Uterus (tissue), 4 donors: ENCODE data around the gene ARPC5L. TPM values are rescaled to one million over a fixed set of nuclear protein-coding genes. Genes with fewer than 3 reads are reported as not detected.
"Not testable (repeated sequence)": the region's sequence is repeated elsewhere in the genome, so short reads cannot be mapped to it uniquely, and the experiment has no call there.

Source experiments
- DNase-seq, 2 donors: peaks; one replicate each; pipeline ENCODE4 v3.0.0-alpha.2; 2019 to 2020
- H3K27ac ChIP-seq, 2 donors: fragments of 200-600 bp; sonication (generic); 1 replicate in 1 of 2; 2 replicates in 1 of 2; pipeline ENCODE4 v1.5.1; 2016 to 2018
- H3K27me3 ChIP-seq, 2 donors: fragments of 200-600 bp; sonication (generic); one replicate each; pipeline ENCODE4 v1.5.1; 2018 to 2019; ENCODE audit warnings: control low read depth in 1 of 2
- H3K36me3 ChIP-seq, 2 donors: fragments of 200-600 bp; sonication (generic); one replicate each; pipeline ENCODE4 v1.5.1; 2019; ENCODE audit warnings: control low read depth in 1 of 2
- H3K4me1 ChIP-seq, 2 donors: fragments of 200-600 bp; sonication (generic); one replicate each; pipeline ENCODE4 v1.5.1; 2018 to 2019; ENCODE audit warnings: control low read depth in 1 of 2
- H3K4me3 ChIP-seq, 2 donors: fragments of 200-600 bp; sonication (generic); 1 replicate in 1 of 2; 2 replicates in 1 of 2; pipeline ENCODE4 v1.5.1; 2018 to 2019; ENCODE audit warnings: mild to moderate bottlenecking in 1 of 2
- H3K9me3 ChIP-seq, 2 donors: fragments of 200-600 bp; sonication (generic); one replicate each; pipeline ENCODE4 v1.5.1; 2019; ENCODE audit warnings: control low read depth in 1 of 2
- CTCF ChIP-seq, 4 experiments: fragments of 200-600 bp in 2 of 4; fragments of 450-650 bp in 2 of 4; sonication (generic) in 2 of 4; IDR thresholded peaks; one replicate each; pipeline ENCODE4 v1.5.1; 2016 to 2019; ENCODE audit warnings: antibody characterized with exemption in 4 of 4, mild to moderate bottlenecking in 2 of 4, moderate library complexity in 1 of 4
- POLR2A ChIP-seq, 2 donors: fragments of 450-650 bp; IDR thresholded peaks; one replicate each; pipeline ENCODE4 v1.6.1; 2016; ENCODE audit warnings: antibody characterized with exemption in 2 of 2, mild to moderate bottlenecking in 1 of 2, moderate library complexity in 1 of 2
- intact Hi-C: fragments of 100-400 bp; cut with DNase I; formaldehyde crosslinking; loops from one replicate; pipeline ENCODE4 v1.15.1; 2023; ENCODE audit warnings: low total_unique reads
- total RNA-seq, 4 donors: library from RNA; depleted of rRNA in 3 of 4; stranded (reverse); fragments of >200 nt in 3 of 4; gene quantifications; one replicate each; pipeline versions ENCODE4 v1.1.0 to v1.2.4, GENCODE V29; 2014 to 2023
- donor health status: DM: yes; HTN: yes; CAD: no.

Gene ARPC5L
- total RNA-seq, 4 donors from 2014 or later = 1.0 to 18.3 (median 5.6) TPM

GRCh38 chr9:124835026-124835557 is 26.8 kb upstream of the ARPC5L start:
- no peak for TF ChIP-seq CTCF (IDR thresholded peaks at IDR 0.05)
- no peak for TF ChIP-seq POLR2A (IDR thresholded peaks at IDR 0.05)
- intact Hi-C loops = no loop called here

GRCh38 chr9:124838132-124838531 is 23.8 kb upstream of the ARPC5L start:
- intact Hi-C loops, H3K4me3 ChIP-seq, H3K4me1 ChIP-seq, H3K9me3 ChIP-seq, H3K36me3 ChIP-seq, H3K27ac ChIP-seq, H3K27me3 ChIP-seq, DNase-seq: not testable (repeated sequence)

More at GRCh38 chr9:124835026-124835557, 26.8 kb upstream of the ARPC5L start:
- DNase-seq = peak in 1 of 2 donors; percentile 70
- Histone ChIP-seq H3K4me1 (peaks cover 0 to 4% of the 10 kb centered on the region in 2 donors), H3K36me3 (no peaks in the 10 kb centered on the region), H3K9me3 (no peaks in the 10 kb centered on the region), H3K4me3 (no peak overlapping the region), H3K27ac (peak overlapping the region in 1 of 2 donors; percentile 4), H3K27me3 (no peaks in the 10 kb centered on the region)

GRCh38 chr9:124838567-124839275 is 23.2 kb upstream of the ARPC5L start:
- H3K36me3 ChIP-seq, H3K27me3 ChIP-seq, H3K27ac ChIP-seq, DNase-seq, H3K9me3 ChIP-seq, H3K4me1 ChIP-seq, intact Hi-C loops: not testable (repeated sequence)
- peak overlapping the region in 1 of 2 donors; percentile 28 for H3K4me3 ChIP-seq

- intact Hi-C loops = no loop called here
- no peak overlapping the region for H3K27ac ChIP-seq
- H3K4me3 ChIP-seq = no peak overlapping the region
- peaks cover 0 to 4% of the 10 kb centered on the region in 2 donors for H3K4me1 ChIP-seq
- no peaks in the 10 kb centered on the region for H3K27me3 ChIP-seq
- TF ChIP-seq CTCF (IDR thresholded peaks at IDR 0.05) (peak in 1 of 4 experiments; percentile 24), POLR2A (IDR thresholded peaks at IDR 0.05) (no peak)
- no peaks in the 10 kb centered on the region for H3K36me3 ChIP-seq
- H3K9me3 ChIP-seq = no peaks in the 10 kb centered on the region
- DNase-seq = no peak
These were observed 22.2 kb upstream of the ARPC5L start for GRCh38 chr9:124839612-124840299.

GRCh38 chr9:124840300-124840833 is 21.6 kb upstream of the ARPC5L start:
- no peak for DNase-seq
- H3K4me1 ChIP-seq = peaks cover 0 to under 1% of the 10 kb centered on the region in 2 donors
- no peaks in the 10 kb centered on the region for H3K36me3 ChIP-seq
- peak in 1 of 4 experiments; percentile 11 for TF ChIP-seq CTCF (IDR thresholded peaks at IDR 0.05)
- TF ChIP-seq POLR2A (IDR thresholded peaks at IDR 0.05) = no peak
- intact Hi-C loops = no loop called here
- H3K27me3 ChIP-seq = no peaks in the 10 kb centered on the region
- no peak overlapping the region for H3K27ac ChIP-seq
- H3K4me3 ChIP-seq = no peak overlapping the region
- H3K9me3 ChIP-seq = no peaks in the 10 kb centered on the region
